COR-L47 (cell line): Measurements from ENCODE around the gene EPHA8.

Experiments
- DNase-seq: peaks from one replicate; lab custom pipeline; 2025; lab: John Stamatoyannopoulos, UW

Gene EPHA8

DNA sequence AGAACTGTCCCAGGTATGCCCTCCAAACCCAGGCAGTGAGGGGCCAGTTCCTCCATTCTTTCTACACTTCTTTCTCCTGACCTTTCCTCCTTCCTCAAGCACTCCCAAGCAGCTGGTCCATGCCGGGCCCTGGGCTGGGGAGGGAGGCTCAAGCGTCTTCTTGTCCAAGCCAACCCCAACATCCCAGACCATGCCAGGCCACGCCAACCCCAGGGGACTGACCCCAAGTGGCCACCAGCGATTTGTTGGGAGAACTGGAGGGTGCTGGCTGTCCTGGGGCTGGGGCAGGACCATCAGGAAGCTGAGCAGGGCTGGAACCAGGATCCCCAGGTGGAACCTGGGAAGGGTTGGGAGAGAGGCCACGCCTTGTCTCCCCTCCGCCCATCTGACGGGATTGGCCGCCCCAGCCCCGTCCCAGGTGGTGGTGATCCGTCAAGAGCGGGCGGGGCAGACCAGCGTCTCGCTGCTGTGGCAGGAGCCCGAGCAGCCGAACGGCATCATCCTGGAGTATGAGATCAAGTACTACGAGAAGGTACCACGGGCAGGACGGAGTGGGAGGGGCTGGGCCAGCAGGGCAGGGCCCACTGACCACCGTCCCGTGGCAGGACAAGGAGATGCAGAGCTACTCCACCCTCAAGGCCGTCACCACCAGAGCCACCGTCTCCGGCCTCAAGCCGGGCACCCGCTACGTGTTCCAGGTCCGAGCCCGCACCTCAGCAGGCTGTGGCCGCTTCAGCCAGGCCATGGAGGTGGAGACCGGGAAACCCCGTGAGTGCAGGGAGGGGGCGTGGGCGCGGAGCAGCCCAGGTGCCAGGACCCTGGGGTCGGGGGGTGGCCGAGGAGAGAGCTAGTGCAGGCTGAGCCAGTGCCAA is 29.9 kb downstream of the EPHA8 start:
- no peak for DNase-seq

DNA sequence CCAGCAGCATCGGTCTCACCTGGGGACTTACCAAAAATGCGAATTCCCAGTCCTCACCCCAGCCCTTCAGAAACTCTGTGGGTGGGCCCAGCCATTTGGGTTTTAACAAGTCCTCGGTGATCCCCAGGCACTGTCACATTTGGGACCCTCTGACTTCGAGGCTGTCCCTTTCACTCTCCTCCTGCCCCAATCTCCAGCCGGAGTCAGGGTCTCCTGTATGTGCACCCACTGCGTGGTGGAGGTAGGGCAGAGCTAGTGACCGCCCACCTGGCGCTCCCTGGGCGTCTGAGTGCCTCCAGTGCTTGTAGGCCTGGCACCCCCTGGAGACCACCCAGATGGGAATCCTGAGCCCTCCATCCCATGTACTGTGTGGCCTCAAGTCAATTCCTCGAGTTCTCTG is 31.1 kb downstream of the EPHA8 start:
- DNase-seq: no peak

DNA sequence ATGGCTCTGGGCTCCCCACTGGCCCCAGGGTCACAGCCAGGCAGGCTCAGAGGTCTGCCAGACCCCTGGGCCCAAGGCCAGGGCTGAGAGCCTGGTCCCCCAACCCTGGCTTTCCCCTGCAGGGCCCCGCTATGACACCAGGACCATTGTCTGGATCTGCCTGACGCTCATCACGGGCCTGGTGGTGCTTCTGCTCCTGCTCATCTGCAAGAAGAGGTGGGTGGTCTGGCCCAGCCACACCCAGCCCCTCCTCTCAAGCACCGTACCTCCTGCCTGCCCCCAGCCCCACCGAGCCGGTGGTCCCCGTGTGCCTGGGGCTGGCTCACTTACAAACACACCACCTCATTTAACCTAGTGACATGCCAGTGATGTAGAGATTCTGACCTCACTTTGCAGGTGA is 31.8 kb downstream of the EPHA8 start:
- no peak for DNase-seq

DNA sequence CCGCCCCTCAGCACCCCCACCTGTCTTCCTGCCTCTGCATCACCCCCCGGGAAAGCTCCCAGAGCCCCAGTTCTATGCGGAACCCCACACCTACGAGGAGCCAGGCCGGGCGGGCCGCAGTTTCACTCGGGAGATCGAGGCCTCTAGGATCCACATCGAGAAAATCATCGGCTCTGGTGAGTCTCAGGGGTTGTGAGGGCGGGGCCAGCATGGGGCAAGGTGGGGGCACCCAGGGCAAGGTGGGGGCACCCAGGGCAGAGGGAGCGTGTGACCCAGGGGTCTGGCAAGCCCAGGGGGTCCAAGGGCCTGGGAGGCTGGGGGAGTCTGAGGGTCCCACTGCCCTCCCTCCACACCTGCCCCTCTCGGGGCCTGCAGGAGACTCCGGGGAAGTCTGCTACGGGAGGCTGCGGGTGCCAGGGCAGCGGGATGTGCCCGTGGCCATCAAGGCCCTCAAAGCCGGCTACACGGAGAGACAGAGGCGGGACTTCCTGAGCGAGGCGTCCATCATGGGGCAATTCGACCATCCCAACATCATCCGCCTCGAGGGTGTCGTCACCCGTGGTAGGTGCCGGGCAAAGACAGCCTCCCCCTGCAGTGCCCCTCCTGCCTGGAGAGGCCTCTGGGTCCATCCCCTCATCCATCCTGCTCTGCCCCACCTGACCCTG is 34.1 kb downstream of the EPHA8 start:
- no peak for DNase-seq

DNA sequence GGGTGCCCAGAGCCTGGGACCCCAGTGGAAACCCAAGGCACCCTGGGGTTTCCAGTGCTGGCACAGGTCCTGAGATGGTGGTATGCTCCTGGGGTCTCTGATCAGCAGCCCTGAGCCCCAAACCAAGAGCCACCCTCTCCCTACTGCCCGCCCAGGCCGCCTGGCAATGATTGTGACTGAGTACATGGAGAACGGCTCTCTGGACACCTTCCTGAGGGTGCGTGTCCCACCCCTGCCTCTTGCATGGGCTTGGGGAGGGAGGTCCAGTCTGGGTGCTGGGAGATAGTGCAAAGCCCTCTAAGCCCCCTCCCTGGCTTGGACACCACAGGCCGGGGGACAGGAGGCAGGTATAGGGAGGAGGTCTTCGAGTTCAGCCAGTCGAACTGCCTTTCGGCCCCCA is 34.7 kb downstream of the EPHA8 start:
- DNase-seq: no peak

DNA sequence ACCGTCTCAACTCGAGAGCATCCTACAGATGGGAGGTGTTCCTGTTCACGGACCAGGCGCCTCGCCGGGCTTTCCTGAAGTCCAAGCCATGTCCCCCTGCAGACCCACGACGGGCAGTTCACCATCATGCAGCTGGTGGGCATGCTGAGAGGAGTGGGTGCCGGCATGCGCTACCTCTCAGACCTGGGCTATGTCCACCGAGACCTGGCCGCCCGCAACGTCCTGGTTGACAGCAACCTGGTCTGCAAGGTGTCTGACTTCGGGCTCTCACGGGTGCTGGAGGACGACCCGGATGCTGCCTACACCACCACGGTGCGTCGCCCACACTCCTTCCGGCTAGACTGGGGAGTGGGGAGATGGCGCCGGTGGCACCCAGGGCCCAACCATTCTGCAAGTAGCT is 35.4 kb downstream of the EPHA8 start:
- DNase-seq: no peak

DNA sequence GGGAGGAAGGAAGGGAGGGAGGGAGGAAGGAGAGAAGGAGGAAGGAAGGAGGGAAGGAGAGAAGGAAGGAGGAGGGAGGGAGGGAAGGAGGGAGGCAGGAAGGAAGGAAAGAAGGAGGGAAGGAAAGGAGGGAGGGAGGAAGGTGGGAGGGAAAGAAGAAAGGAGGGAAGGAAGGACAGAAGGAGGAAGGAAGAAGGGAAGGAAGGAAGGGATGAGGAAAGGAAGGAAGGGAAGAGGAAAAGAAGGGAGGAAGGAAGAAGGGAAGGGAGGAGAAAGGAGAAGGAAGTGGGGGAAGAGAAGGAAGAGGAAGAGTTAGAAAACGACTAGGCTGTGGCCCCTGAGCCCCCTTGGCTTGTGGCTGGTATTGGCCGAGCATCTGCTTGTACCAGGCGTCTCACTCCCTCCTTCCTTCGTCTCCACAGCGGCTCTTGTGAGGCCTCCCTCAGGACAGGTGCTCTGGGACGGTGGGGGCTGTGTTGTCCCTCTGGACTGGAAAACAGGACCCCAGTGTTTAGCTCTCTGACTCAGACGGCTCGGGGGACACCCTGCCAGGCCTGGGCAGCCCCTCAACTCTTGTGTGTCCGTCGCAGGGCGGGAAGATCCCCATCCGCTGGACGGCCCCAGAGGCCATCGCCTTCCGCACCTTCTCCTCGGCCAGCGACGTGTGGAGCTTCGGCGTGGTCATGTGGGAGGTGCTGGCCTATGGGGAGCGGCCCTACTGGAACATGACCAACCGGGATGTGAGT is 37.0 kb downstream of the EPHA8 start:
- DNase-seq: no peak

DNA sequence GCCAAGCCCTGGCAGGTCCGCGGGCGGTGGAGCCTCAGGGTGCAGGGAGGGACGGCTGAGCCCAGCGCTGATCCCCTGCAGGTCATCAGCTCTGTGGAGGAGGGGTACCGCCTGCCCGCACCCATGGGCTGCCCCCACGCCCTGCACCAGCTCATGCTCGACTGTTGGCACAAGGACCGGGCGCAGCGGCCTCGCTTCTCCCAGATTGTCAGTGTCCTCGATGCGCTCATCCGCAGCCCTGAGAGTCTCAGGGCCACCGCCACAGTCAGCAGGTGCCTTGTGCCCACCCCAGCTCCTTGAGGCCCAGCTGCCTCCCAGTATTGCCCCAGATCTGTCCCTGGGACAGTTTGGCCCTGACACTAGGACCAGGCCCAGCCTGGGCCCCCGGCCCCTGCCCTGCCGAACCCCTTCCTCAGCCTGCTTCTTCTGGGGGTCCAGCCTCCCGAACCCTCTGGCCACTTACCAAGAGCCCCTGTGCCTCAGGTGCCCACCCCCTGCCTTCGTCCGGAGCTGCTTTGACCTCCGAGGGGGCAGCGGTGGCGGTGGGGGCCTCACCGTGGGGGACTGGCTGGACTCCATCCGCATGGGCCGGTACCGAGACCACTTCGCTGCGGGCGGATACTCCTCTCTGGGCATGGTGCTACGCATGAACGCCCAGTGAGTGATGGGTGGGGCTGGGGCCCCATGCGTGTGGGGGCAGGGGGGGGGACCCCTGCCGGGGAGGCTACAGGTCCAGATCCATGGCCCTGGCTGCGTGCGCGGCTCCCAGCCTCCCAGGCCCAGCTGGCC is 37.7 kb downstream of the EPHA8 start:
- DNase-seq: no peak

DNA sequence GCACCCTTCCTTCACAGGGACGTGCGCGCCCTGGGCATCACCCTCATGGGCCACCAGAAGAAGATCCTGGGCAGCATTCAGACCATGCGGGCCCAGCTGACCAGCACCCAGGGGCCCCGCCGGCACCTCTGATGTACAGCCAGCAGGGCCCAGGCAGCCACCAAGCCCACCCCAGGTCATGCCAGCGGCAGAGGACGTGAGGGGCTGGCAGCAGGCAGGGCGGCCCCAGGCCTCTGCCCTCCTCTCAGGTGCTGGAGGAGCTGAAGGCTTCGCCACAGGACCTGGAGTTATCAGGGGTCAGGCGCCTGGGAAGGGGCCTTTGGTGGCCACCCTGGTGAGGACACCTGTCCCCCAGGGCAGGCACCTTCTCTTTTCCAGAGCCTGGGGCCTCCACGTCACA is 38.3 kb downstream of the EPHA8 start:
- no peak for DNase-seq

DNA sequence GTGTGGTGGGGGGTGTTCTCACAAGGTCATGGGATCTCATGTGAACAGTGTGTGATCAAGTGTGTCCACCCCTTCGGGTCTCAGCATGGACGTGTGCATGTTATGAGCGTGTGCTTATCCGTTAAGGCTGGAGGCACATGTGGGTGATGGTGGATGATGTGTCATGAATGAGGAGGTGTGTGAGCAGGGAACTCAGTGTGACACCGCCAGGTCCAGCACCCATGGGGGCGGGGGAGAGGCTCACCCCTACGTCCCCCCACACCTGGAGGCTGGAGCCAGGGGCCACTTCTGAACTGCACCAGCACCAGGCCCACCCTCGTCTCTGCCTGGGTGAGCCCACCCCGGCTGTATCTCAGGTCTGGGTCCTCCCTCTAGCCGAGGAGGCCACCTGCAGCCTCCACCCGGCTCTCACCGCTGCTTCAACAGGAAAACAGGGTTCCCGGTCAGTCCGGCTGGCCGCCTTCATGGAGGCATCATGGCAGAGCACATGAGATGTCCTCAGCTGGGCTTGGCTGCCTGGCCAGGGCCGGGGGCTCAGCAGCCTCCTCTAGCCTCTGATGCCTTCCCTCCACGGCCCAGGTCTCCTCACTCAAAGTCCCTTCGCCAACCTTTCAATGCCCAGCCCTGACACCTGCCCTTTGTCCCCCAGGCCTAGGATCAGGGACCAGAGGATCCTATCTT is 38.9 kb downstream of the EPHA8 start:
- DNase-seq: no peak

DNA sequence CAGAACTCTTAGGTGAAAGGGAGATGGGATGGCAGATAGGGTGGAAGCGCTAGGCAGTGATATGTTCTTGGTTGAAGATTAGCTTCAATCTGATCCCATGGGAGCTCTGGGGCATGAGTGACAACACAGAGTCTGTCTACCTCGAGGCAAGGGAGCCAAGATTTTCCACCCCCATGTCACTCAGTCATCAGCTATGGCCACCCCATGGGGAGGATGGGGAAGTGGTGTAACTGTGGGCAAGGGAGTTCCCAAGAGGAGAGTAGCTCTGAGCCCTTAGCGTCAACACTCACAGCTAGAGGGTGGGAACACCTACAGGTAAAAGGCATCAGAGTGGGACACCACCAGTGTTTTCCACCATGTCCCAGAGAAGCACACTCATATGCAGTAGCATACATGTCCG is 42.9 kb downstream of the EPHA8 start:
- DNase-seq: no peak

DNA sequence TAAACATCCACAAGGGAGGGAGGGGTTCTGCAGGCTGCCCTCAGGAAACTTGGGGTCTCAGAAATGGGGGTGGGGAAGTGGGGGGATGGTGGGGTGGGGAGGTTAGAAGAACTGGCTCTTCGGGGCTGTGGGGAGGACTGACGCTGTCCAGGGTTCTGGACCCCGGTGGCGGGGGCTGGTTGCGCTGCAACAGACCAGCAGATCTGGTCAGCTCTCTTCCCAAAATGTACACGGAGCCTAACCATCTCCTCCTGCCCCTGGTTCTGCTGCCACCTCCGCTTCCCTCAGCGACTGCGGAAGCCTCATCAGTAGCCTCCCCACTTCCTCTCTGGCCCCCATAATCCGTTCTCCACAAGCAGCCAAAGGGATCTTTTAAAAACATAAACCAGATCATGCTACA is 43.9 kb downstream of the EPHA8 start:
- DNase-seq: no peak

DNA sequence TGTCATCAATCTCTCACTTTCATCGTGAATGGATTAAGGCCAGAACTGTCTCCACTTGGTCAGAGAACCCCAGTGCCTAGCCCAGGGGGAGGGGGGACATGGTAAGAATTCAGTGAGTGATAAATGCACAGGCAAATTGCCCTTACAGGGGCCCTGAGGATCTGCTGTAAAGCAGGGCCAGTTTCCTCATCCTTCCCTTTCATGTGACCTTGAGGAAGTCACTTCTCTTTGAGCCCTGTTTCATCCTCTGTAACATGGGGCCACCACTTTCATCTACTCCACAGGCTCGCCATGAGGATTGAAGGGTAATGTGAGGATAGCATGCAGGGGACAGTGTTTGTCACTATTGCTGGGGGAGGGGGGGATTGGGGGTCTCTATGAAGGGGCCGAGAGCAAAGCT is 45.1 kb downstream of the EPHA8 start:
- no peak for DNase-seq

DNA sequence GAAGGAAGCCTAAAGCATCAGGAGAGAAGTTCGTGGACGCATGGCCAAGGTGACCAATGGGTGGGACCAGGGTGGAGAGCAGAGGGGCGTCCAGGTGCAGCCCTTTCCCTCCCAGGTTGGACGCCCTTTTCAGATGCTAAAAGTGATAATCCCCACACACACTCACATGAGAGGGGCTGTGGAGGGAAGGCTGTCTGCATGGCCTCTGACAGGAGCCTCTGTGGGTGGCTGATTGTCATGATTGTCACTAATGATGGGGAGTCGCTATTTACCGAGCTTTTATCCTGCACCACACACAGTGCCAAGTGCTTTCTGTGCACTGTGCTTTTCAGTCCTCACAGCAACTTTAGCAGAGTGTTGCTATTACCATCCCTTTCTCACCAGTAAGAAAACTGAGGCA is 46.0 kb downstream of the EPHA8 start:
- DNase-seq: peak; percentile 82

DNA sequence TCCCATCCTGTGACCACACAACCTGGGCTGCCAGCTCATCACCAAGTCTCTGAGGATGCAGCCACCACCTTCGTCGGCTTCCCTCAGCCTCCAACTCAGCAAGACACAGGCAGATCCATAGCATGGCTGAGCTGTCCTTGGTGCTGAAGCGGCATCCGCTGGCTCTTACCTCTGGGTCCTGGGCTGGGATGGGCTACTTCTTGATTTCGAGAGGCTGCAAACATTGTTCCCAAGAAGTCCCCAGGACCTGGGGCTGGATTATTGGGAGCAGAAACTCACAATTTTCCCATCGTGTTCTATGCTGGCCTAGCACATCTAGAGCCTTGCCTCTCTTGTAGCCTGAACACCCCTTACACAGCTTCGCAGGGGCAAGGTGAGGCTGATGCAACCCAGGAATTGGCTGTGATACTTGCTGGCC is 48.2 kb downstream of the EPHA8 start:
- no peak for DNase-seq

DNA sequence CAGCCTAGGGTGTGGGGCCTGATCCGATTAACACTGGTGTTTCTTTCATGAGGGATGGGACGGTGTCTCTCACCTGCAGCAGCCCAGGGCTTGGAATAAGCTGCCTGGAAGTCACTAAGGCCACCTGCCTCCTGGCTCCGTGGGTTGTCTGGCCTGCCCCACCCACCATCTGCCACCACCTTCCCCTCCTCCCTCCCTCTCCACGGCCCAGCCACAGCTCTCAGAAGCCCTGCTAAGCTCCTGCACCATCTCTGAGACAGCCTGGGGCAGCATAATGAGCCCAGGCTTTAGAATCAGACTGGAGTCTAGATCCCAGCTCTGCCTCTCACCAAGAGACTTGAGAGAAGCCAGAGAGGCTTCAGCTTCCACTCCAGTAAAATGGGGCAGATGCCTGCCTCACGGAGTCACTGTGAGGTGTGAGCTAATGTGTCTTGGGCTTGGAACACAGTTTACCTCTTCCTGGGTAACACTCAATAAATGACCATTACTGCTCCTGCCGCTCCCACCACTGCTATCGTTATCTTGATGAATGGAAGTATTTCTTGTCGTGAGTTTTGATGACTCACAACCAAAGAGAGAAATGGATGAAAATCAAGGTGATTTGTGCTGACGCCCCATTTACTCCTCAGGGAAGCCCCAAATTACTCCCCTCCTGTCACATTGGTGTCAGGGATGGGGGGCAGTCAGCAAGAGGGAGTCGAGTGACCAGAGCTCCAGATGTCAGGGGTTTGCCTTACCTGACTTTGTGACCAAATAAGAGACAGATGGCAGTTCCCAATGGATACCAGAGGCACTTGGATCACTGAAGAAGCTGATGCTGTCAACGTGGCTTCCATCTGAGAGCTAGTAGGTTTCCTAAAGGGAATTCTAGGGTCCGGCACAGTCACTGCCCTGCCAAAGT is 49.6 kb downstream of the EPHA8 start:
- peak; percentile 14 for DNase-seq

DNA sequence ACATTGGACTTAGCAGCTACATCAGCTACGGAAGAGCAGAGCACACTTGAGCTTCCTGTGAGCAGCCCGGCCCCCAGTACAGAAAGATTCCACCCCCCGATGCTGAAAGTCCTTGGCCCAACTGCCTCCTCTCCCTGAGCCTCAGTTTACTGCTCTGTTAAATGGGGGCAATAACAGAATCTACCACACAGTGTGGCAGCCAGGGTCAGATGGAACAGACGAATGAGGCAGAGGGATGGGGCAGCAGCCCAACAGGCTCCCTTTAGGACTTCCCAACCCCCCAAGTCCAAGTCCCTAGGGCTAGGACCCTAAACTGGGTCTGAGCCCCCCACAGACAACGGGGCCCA is 50.3 kb downstream of the EPHA8 start:
- no peak for DNase-seq

DNA sequence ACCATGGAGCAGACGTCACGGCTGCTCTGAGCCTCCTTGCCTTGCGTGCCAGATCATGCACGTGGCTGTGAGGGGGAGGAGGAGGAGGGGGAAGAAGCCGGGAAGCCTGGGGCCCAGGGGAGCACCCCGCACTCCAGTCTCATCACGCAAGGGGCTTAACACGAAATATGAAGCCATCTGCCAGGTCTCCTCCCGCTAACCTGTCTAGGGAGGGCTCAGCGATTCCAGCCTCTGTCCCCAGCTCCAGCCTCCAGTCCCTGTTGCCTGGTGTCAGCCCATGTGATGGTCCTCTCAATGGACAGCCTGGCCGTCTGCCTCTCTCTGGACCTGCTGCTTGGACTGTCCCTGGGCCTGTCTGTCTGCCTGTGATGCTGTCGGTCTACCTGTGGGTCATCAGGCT is 50.7 kb downstream of the EPHA8 start:
- DNase-seq: no peak

DNA sequence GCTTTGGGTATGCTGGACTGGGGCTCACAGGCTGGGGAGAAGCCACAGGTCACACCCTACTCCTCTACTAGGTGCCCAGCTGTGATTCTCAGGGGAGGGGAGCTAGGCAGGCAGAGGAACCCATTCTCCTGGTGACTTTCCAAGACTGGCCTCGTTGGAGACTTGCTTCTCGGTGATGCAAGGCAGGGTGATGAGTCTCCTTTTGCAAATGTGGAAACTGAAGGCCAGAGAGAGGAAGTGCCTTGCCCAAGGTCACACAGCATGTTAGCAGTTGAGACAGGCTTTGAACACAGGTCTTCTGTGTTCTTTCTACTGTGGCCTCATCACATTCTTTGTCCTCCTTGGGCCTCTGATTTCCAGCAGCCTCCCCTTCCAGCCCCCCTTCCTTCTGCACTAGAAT is 52.6 kb downstream of the EPHA8 start:
- DNase-seq: no peak

DNA sequence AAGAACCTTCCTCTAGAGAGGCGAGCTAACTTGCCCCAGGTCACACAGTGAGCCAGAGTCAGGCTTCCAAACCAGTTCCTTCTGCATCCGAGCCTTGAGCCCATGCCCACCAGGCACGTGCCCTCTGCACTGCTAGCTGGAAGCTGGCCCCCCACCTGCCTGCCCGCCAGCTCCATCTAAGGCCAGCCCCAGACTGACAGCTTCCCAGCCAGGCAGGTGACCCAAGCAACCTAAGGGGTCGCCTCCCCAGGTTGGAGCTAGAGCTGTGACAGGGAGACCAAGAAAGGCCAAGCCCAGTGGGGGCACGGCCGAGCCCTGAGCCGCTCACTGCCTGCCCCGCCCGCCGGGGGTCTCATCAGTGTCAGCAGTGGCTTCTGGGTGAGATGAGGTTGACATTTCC is 53.3 kb downstream of the EPHA8 start:
- no peak for DNase-seq

DNA sequence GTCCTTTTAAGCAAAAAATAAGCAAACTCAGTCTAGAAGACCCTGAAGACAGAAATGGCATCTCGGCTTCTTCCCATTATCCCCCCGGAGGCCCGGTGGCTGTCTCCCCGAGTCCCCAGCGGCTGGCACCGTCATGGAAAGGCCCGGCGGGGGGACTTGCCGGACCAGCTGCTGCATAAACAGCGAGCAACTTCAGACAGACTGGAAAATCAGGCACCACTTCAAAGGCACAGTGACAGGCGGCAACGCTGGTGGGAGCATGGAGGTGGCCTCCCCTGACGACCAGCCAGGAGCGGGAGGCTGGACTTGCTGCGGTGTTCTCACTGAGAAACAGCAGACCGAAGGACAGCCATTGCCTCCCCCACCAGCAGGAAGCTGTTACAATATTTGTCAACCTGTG is 54.8 kb downstream of the EPHA8 start:
- no peak for DNase-seq
